Lower leg skin (tissue), 3 donors: ENCODE data around the gene GAGE1.
"Not testable (repeated sequence)": the region's sequence is repeated elsewhere in the genome, so short reads cannot be mapped to it uniquely, and the experiment has no call there.

Experiments
- POLR2A ChIP-seq, 2 donors: fragments of 450-650 bp; IDR thresholded peaks; one replicate each; pipeline ENCODE4 v1.6.1; 2016 to 2017; ENCODE audit warnings: antibody characterized with exemption in 2 of 2, mild to moderate bottlenecking in 1 of 2, moderate library complexity in 1 of 2
- TF ChIP-seq, protein P1 (sequence below), 3 donors: fragments of 450-650 bp; IDR thresholded peaks; one replicate each; pipeline ENCODE4 v1.5.1; 2016; ENCODE audit warnings: antibody characterized with exemption in 3 of 3, mild to moderate bottlenecking in 3 of 3, moderate library complexity in 2 of 3

DNA sequence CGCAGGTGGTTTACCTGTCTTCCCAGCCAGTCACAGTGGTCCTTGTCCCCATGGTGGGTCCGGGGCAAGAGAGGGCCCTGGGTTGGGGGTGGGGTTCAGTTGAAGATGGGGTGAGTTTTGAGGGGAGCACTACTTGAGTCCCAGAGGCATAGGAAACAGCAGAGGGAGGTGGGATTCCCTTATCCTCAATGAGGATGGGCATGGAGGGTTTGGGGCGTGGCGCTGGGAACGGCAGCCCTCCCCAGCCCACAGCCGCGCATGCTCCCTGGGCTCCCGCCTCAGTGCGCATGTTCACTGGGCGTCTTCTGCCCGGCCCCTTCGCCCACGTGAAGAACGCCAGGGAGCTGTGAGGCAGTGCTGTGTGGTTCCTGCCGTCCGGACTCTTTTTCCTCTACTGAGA is 9.6 kb upstream of the GAGE1 start, which contains the start of gene GAGE2A:
- TF ChIP-seq POLR2A (IDR thresholded peaks at IDR 0.05): not testable (repeated sequence)
- TF ChIP-seq, protein P1, sequence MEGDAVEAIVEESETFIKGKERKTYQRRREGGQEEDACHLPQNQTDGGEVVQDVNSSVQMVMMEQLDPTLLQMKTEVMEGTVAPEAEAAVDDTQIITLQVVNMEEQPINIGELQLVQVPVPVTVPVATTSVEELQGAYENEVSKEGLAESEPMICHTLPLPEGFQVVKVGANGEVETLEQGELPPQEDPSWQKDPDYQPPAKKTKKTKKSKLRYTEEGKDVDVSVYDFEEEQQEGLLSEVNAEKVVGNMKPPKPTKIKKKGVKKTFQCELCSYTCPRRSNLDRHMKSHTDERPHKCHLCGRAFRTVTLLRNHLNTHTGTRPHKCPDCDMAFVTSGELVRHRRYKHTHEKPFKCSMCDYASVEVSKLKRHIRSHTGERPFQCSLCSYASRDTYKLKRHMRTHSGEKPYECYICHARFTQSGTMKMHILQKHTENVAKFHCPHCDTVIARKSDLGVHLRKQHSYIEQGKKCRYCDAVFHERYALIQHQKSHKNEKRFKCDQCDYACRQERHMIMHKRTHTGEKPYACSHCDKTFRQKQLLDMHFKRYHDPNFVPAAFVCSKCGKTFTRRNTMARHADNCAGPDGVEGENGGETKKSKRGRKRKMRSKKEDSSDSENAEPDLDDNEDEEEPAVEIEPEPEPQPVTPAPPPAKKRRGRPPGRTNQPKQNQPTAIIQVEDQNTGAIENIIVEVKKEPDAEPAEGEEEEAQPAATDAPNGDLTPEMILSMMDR (IDR thresholded peaks at IDR 0.05): not testable (repeated sequence)
